Stimulated activated CD4-positive, alpha-beta T cell treated with anti-CD3 and anti-CD28 coated beads, Interleukin-12 subunit alpha, Interleukin-12 subunit beta, amount 100 ng/mL, for 24 hours (primary cell): ENCODE results near the gene NEURL1B.

Experiments used
- DNase-seq, 2 experiments: peaks; one replicate each; pipeline ENCODE4 v3.0.0-alpha.2; 2020; ENCODE audit warnings: low read depth in 2 of 2

NEURL1B gene

GRCh38 chr5:172608773-172609172 lies 32.3 kb upstream of the NEURL1B start:
- DNase-seq = no peak

- no peak for DNase-seq
Observed at GRCh38 chr5:172610643-172611042, 30.4 kb upstream of the NEURL1B start.

DNA sequence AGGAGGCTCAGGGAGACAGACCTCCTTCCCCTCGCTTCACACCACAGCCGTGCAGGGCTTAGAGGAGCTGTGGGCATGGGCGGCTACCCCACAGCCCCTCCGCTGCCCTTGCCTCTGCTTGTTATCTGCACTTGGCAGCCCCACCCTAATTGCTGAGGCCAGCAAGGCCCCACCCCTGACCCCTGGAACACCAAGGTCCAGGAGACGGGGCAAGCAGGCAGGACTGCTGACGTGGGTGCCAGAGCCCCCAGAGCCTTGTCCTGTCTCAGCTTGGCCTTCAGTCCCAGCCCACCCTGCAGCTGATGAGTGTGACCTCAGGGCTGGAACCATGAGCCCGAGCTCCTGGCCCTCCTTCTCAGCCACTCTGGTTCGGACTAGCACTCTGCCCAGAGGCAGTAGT lies 29.1 kb upstream of the NEURL1B start:
- no peak for DNase-seq

DNA sequence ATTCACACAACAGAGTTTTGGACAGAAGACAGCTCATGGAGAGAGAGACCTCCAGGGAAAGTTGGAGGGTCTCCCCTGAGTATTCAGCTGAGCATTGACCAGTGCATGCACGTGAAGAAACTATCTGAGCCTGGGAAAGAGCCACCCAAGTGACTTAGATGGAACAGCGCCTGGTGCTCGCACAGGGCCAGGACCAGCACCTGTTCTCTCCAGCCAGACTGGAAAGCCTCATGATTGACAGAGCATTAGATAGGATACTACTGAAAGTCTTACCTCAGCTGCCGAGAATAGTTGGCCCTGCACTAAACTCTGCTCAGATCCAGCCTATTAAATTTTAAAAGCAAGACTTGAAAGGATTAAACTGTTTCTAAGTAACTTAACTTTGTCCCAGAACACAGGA lies 28.3 kb upstream of the NEURL1B start:
- no peak for DNase-seq

DNA sequence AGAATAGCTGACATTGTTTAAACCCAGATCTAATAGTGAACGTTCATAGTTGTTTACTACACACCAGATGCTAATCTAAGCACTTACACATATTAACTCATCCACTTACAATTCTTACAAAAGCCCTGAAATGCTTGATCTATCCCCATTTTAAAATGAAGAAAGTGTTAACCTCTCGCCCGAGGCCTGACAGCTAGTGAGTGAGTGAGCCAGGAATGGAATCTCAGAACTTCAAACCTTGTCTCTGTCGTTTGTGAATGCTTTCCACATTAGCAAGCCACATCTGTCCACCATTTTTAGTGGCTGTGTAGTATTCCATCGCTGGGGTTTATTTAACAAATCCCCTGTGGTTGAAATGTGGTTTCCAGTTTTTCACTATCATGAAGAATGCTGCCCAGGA lies 24.9 kb upstream of the NEURL1B start:
- DNase-seq = no peak

DNA sequence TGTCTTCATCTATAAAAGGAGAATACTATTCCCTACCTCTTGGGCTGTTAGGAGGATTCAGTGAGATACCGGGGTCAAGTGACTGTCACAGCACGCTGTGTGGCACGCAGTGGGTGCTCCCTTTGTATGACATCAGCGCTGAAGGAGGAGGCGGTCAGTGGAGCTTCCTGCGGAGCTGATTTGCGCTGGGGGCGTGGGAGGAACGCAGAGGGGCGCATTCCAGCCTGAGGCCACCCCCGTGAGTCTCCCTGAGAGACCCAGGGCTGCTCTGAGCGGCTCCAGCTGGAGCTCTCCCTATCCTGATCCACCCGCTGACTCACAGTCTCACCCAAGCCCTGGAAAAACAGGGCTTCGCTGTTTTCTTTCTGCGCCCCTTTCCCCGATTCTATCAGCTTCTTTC lies 24.3 kb upstream of the NEURL1B start:
- no peak for DNase-seq

GRCh38 chr5:172617817-172618216 lies 23.2 kb upstream of the NEURL1B start:
- DNase-seq = no peak

GRCh38 chr5:172618574-172619365 lies 22.3 kb upstream of the NEURL1B start:
- DNase-seq = no peak

DNA sequence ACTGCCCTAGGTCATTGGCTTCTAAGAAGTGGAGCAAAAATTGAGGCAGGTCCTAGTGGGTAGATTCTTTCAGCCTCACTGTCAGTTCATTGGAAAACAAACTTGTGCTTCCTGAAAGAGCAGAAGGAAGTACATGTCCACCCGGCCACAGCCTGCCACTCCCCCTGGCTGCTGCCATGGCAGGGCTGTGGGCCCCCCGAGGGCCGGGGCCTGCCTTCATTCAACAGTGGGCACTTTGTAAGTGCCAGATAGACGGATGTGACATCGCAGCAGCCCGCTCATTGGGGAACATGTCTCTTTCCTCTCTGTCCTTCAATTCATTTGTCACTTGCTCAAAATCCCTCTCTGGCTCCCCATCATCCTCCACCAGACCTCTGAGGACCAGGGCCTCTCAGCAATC lies 20.6 kb upstream of the NEURL1B start:
- no peak for DNase-seq

GRCh38 chr5:172622091-172623046 lies 18.7 kb upstream of the NEURL1B start:
- no peak for DNase-seq

GRCh38 chr5:172623313-172623980 lies 17.6 kb upstream of the NEURL1B start:
- DNase-seq = no peak

- DNase-seq = no peak
Observed at GRCh38 chr5:172624083-172624995, 16.7 kb upstream of the NEURL1B start.

- no peak for DNase-seq
Observed at GRCh38 chr5:172624996-172625964, 15.8 kb upstream of the NEURL1B start.

DNA sequence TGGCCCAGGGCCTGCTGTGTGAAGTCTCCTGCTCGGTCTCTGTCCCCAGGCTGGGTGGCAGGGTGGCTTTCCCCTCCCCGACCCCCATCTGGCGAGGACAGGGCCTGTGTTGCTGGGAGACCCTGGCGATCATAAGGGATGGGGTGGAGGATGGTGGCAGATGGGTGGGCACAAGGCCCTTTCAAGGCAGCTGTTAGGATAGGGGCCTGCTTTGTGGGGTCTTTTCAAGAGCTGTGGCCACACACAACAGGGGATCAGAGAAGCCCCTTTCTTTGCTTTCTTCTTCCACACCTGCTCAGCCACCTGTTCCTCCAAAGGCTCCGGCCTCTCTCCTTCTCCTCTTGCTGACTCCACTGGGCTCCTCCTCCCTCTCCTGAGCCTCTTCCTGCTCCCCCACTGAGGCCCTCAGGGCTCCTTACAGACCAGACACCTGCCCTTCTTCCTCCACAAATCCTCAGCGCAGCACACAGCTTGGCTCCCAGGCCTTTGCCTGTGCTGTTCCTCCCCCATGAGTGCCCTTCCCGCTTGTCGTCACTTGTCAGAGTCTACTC lies 15.0 kb upstream of the NEURL1B start:
- DNase-seq = no peak

GRCh38 chr5:172630082-172630481 lies 11.0 kb upstream of the NEURL1B start:
- DNase-seq = no peak

GRCh38 chr5:172630482-172630881 lies 10.6 kb upstream of the NEURL1B start:
- DNase-seq = no peak

DNA sequence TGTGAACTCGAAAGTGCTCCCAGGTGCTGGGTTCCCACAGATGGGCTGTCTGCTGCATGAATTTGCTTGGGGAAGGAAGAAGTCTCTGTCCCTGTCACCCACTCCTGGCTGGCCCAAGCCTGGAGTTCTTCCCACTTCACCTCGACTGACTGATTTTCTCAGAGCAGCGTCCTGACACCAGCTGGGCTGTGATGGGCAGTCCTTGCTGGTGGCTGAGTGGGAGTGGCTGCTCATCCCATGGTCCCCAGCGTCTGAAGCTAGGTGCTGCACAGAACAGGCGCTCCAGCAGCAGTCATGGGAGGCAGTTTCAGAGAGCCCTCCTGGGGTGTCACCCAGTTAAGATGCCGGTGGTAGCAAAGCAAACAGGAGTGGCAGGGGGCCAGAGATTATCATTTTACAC lies 10.1 kb upstream of the NEURL1B start:
- no peak for DNase-seq

DNA sequence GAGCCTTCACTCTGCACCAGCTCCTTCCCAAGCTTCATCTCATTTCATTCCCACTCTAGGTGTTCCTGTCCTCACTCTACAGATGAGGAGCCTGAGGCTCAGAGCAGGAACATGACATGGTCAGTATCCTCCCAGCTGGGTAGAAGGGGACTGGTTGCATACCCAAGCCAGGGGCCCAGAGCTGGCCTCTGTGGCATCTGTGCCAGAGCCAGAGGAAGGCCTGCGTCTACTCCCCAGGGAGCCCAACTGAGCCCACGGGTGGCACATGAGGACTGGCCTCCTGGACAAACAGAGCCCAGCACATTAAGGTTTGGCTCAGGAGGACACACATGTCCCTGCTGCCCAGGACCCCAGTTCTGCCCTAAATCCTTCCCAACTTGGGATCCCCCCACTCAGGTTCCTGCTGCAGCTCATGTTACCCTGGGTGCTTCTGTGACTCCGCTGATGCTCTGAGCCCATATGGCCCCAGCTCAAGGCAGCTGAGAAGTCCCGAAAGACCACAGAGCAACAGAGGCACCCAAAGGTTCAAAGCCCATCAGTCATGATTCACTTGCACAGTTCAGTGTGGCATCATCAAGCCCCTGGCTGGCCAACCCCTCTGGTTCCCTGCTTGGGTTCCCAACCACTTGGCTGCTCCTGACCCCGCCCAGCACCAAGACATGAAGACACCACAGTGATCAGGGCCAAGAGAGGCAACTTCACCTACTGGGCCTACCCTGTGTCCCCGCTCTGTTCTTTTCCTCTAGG lies 8.5 kb upstream of the NEURL1B start:
- DNase-seq = no peak

DNA sequence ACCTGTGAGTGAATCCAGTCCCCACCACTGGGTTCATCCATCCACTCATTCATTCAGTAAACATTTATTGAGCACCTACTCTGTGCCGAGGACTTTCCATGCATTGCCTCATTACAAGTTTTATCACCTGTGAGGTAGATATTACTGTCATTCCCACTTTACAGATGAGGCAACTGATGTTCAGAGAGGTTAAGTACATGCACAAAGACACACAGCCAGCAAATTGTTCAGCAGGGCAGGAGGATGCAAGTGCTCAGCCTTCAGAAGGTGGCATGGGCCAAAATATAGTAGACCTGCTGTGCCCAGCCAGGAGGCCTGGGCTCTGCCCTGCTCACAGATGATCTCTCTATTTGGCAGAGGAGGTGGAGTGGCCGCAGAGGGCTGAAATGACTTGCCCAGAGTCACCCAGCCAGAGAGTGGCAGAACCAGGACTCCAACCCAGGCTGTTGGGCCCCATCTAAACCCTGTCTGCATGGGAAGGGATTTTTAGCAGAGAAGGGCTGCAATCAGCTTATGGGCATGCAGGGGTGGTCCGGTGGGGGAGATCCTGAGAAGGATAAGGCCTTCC lies 7.6 kb upstream of the NEURL1B start:
- no peak for DNase-seq
